KMS-11 (cell line): ENCODE measurements around the gene EAF1.

Experiments used
- H2AFZ ChIP-seq: fragments of 200-600 bp; sonication (generic); 2 replicates; pipeline ENCODE4 v1.6.1; 2016; ENCODE audit warnings: antibody characterized with exemption, mixed run types, low read depth
- H3K27ac ChIP-seq: fragments of 200-600 bp; sonication (generic); 2 replicates; pipeline ENCODE4 v1.6.1; 2016; ENCODE audit warnings: mild to moderate bottlenecking, mixed run types
- H3K27me3 ChIP-seq: fragments of 200-600 bp; sonication (generic); 2 replicates; pipeline ENCODE4 v1.6.1; 2017; ENCODE audit warnings: mild to moderate bottlenecking, low read depth, mixed run types, moderate library complexity; ENCODE audit not compliant: insufficient read depth
- H3K36me3 ChIP-seq: fragments of 200-600 bp; sonication (generic); 2 replicates; pipeline ENCODE4 v1.6.1; 2017; ENCODE audit warnings: mild to moderate bottlenecking, mixed run types; ENCODE audit not compliant: insufficient read depth
- H3K4me1 ChIP-seq: fragments of 200-600 bp; sonication (generic); 2 replicates; pipeline ENCODE4 v1.6.1; 2016; ENCODE audit warnings: mild to moderate bottlenecking, low read depth, mixed run types; ENCODE audit not compliant: poor library complexity, severe bottlenecking
- H3K4me2 ChIP-seq: fragments of 200-600 bp; sonication (generic); 2 replicates; pipeline ENCODE4 v1.7.0; 2016; ENCODE audit warnings: mild to moderate bottlenecking, mixed run types
- H3K4me3 ChIP-seq: fragments of 200-600 bp; sonication (generic); IDR thresholded peaks from 2 replicates; pipeline ENCODE4 v1.6.1; 2017; ENCODE audit warnings: low read depth, low read length, mixed read lengths; ENCODE audit not compliant: insufficient read depth
- H3K79me2 ChIP-seq: fragments of 200-600 bp; sonication (generic); 2 replicates; pipeline ENCODE4 v1.6.1; 2016; ENCODE audit warnings: low read depth, mixed run types; ENCODE audit not compliant: insufficient read depth
- H3K9ac ChIP-seq: fragments of 200-600 bp; sonication (generic); 2 replicates; pipeline ENCODE4 v1.6.1; 2016; ENCODE audit warnings: mild to moderate bottlenecking, mixed run types
- H4K20me1 ChIP-seq: fragments of 200-600 bp; sonication (generic); 2 replicates; pipeline ENCODE4 v1.6.1; 2016; ENCODE audit warnings: mild to moderate bottlenecking, mixed run types; ENCODE audit not compliant: insufficient read depth
- CTCF ChIP-seq: fragments of 200-600 bp; sonication (generic); conservative IDR thresholded peaks from 2 replicates; pipeline ENCODE4 v1.6.1; 2017; ENCODE audit warnings: low read depth, mild to moderate bottlenecking, antibody characterized with exemption, low read length, moderate library complexity, mixed read lengths

The EAF1 gene

GRCh38 chr3:15429080-15429479 is 1.7 kb downstream of the EAF1 start:
- TF ChIP-seq CTCF, result no peak
- Histone ChIP-seq H4K20me1 (no peaks in the 10 kb centered on the region), H3K79me2 (peaks cover 35% of the 10 kb centered on the region), H3K4me1 (peaks cover 31% of the 10 kb centered on the region), H3K4me3 (no peak overlapping the region), H3K27ac (no peak overlapping the region), H2AFZ (no peak overlapping the region), H3K4me2 (peak overlapping the region; percentile 86), H3K9ac (no peak overlapping the region), H3K36me3 (no peaks in the 10 kb centered on the region), H3K27me3 (no peaks in the 10 kb centered on the region)

GRCh38 chr3:15430624-15431023 is 3.2 kb downstream of the EAF1 start:
- TF ChIP-seq CTCF, result no peak
- Histone ChIP-seq H3K4me2 (no peak overlapping the region), H3K9ac (no peak overlapping the region), H2AFZ (no peak overlapping the region), H3K36me3 (no peaks in the 10 kb centered on the region), H3K27ac (no peak overlapping the region), H3K4me1 (peaks cover 31% of the 10 kb centered on the region), H3K4me3 (no peak overlapping the region), H4K20me1 (no peaks in the 10 kb centered on the region), H3K27me3 (no peaks in the 10 kb centered on the region), H3K79me2 (peaks cover 35% of the 10 kb centered on the region)

GRCh38 chr3:15431256-15431837 is 3.9 kb downstream of the EAF1 start:
- Histone ChIP-seq H3K79me2 (peaks cover 32% of the 10 kb centered on the region), H3K27ac (no peak overlapping the region), H3K36me3 (no peaks in the 10 kb centered on the region), H3K9ac (no peak overlapping the region), H2AFZ (no peak overlapping the region), H3K4me2 (no peak overlapping the region), H4K20me1 (no peaks in the 10 kb centered on the region), H3K4me1 (peaks cover 29% of the 10 kb centered on the region), H3K4me3 (no peak overlapping the region), H3K27me3 (no peaks in the 10 kb centered on the region)
- TF ChIP-seq CTCF, result no peak

GRCh38 chr3:15433531-15433930 is 6.1 kb downstream of the EAF1 start:
- Histone ChIP-seq H3K27me3 (no peaks in the 10 kb centered on the region), H3K36me3 (no peaks in the 10 kb centered on the region), H2AFZ (no peak overlapping the region), H4K20me1 (no peaks in the 10 kb centered on the region), H3K4me2 (no peak overlapping the region), H3K4me1 (peaks cover 24% of the 10 kb centered on the region), H3K79me2 (peaks cover 15% of the 10 kb centered on the region), H3K4me3 (no peak overlapping the region), H3K27ac (no peak overlapping the region), H3K9ac (no peak overlapping the region)
- TF ChIP-seq CTCF, result no peak
